ENCODE measurements around the gene B4GALNT2. TPM values are rescaled to one million over a fixed set of nuclear protein-coding genes. Genes with fewer than 3 reads are reported as not detected.

Gene B4GALNT2, protein sequence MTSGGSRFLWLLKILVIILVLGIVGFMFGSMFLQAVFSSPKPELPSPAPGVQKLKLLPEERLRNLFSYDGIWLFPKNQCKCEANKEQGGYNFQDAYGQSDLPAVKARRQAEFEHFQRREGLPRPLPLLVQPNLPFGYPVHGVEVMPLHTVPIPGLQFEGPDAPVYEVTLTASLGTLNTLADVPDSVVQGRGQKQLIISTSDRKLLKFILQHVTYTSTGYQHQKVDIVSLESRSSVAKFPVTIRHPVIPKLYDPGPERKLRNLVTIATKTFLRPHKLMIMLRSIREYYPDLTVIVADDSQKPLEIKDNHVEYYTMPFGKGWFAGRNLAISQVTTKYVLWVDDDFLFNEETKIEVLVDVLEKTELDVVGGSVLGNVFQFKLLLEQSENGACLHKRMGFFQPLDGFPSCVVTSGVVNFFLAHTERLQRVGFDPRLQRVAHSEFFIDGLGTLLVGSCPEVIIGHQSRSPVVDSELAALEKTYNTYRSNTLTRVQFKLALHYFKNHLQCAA
- total RNA-seq: not detected in 2 replicates

DNA sequence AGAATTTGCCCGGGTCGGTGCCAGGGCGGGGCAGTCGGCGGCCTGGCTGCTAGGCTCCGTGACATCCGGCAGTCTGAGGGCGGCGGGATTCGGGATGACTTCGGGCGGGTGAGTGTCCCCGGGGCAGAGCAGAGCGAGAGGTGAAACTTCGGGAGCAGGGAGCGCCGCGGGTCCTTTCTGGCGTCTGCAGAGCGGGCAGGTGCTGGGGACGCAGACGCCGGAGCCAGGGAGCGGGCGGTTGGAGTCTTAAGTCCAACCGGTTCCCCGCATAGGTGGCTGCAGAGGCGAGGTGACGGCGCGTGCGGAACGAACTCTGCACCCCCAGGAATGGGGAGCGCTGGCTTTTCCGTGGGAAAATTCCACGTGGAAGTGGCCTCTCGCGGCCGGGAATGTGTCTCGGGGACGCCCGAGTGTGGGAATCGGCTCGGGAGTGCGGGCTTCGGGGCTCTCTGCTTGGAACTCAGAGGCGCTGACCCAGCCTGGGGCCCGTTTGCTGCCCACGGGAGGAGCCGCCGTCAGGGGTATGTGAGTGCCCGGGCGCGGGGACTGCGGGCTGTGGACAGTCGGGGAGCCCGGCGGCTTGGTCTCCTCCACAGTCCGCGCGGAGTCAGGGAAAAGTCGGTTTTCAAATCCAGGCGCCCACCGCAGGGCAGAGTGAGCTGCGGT, at the start of gene B4GALNT2:
Gene B4GALNT2 (plus strand): TSS at position 71 of the 666 bp plus-strand sequence. CDS start 24 bp downstream, at position 95.

GRCh38 chr17:49210158-49211029, 77.8 kb downstream of the B4GALNT2 start, which contains the start of the genes ABI3 and GNGT2:
Gene ABI3, plus strand, starts transcription at chr17:49210707. Its CDS starts 18 bp downstream, at chr17:49210725.
Gene GNGT2, minus strand, starts transcription at chr17:49210574. Its CDS starts 3,152 bp downstream, at chr17:49207422.

Other genes with a start within 250 kb of the B4GALNT2 start
- gene ATP5MC1, start 240.0 kb upstream of the B4GALNT2 start, total RNA-seq: 40.2 and 56.7 TPM in 2 replicates
- 111 and 116 TPM in 2 replicates for gene UBE2Z, start 224.4 kb upstream of the B4GALNT2 start, total RNA-seq
- gene SNF8, start 187.9 kb upstream of the B4GALNT2 start, total RNA-seq: 62.5 and 82.3 TPM in 2 replicates
- not detected in 2 replicates for gene GIP, start 164.2 kb upstream of the B4GALNT2 start, total RNA-seq
- gene IGF2BP1, start 135.4 kb upstream of the B4GALNT2 start, total RNA-seq: 0.24 and 0.32 TPM in 2 replicates
- 0.36 and 0.81 TPM in 2 replicates for gene GNGT2, start 77.8 kb downstream of the B4GALNT2 start, total RNA-seq
- gene ABI3, start 77.9 kb downstream of the B4GALNT2 start, total RNA-seq: 3.4 TPM in 1 of 2 replicates, not detected in the other
- gene PHOSPHO1, start 98.0 kb downstream of the B4GALNT2 start, total RNA-seq: not detected in 2 replicates
- 28.9 and 36.5 TPM in 2 replicates for gene ZNF652, start 229.5 kb downstream of the B4GALNT2 start, total RNA-seq